PFSK-1 (cell line): Measurements from ENCODE around the gene CTNNA1.

Source experiments
- FOXP2 ChIP-seq: optimal IDR thresholded peaks from 2 replicates; pipeline ENCODE3; 2011; ENCODE audit warnings: borderline replicate concordance, control low read depth, inconsistent platforms; ENCODE audit not compliant: insufficient read depth; ENCODE audit errors: extremely low read length, extremely low read depth
- POLR2AphosphoS5 ChIP-seq: IDR thresholded peaks from 2 replicates; pipeline ENCODE4 v1.6.1; 2012; ENCODE audit warnings: low read depth, mild to moderate bottlenecking, control low read depth, low read length, moderate library complexity
- SIN3A ChIP-seq: IDR thresholded peaks from 2 replicates; pipeline ENCODE4 v1.6.1; 2012; ENCODE audit warnings: mild to moderate bottlenecking, low read length, moderate library complexity, borderline replicate concordance; ENCODE audit not compliant: insufficient read depth
- TAF1 ChIP-seq: IDR thresholded peaks from 2 replicates; pipeline ENCODE4 v1.6.1; 2012; ENCODE audit warnings: low read length, control low read depth, borderline replicate concordance; ENCODE audit not compliant: insufficient read depth
- TF ChIP-seq, protein P1 (sequence below), 2 experiments: IDR thresholded peaks; 2 replicates each; pipeline versions ENCODE4 v1.6.1 to v1.8.0; 2011 to 2012; ENCODE audit warnings: low read depth in 2 of 2, low read length in 2 of 2, control low read depth in 1 of 2, inconsistent platforms in 1 of 2, mild to moderate bottlenecking in 1 of 2, moderate library complexity in 1 of 2; ENCODE audit not compliant: insufficient read depth in 1 of 2

CTNNA1 gene

DNA sequence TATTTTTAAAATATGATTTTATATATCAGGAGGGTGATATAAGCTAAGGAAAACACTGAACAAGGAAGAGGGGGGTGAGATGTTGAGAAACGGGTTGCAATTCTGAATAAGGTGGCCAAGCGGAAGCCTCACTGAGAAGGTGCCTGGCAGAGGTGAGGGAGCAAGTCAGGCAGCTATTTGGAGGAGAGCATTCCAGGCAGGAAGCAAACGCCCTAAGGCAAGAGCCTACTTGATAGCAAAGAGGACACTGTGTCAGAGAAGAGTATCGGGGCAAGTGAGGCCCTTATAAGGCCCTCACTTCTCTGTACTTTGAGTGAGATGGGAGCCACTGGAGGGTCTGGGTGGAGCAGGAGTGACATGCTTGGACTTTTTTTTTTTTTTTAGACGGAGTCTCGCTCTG is 8.0 kb upstream of the CTNNA1 start:
- no peak for TF ChIP-seq FOXP2

- no peak for TF ChIP-seq POLR2AphosphoS5
- TF ChIP-seq FOXP2: no peak
- no peak for TF ChIP-seq SIN3A
- TF ChIP-seq, protein P1, sequence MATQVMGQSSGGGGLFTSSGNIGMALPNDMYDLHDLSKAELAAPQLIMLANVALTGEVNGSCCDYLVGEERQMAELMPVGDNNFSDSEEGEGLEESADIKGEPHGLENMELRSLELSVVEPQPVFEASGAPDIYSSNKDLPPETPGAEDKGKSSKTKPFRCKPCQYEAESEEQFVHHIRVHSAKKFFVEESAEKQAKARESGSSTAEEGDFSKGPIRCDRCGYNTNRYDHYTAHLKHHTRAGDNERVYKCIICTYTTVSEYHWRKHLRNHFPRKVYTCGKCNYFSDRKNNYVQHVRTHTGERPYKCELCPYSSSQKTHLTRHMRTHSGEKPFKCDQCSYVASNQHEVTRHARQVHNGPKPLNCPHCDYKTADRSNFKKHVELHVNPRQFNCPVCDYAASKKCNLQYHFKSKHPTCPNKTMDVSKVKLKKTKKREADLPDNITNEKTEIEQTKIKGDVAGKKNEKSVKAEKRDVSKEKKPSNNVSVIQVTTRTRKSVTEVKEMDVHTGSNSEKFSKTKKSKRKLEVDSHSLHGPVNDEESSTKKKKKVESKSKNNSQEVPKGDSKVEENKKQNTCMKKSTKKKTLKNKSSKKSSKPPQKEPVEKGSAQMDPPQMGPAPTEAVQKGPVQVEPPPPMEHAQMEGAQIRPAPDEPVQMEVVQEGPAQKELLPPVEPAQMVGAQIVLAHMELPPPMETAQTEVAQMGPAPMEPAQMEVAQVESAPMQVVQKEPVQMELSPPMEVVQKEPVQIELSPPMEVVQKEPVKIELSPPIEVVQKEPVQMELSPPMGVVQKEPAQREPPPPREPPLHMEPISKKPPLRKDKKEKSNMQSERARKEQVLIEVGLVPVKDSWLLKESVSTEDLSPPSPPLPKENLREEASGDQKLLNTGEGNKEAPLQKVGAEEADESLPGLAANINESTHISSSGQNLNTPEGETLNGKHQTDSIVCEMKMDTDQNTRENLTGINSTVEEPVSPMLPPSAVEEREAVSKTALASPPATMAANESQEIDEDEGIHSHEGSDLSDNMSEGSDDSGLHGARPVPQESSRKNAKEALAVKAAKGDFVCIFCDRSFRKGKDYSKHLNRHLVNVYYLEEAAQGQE (IDR thresholded peaks at IDR 0.05; ENCODE audit: insufficient read depth in 1 of 2, low read depth in 2 of 2, low read length in 2 of 2): no peak
- TF ChIP-seq TAF1: no peak
These were observed 4.6 kb upstream of the CTNNA1 start for GRCh38 chr5:138748630-138749081.

- no peak for TF ChIP-seq FOXP2
- no peak for TF ChIP-seq POLR2AphosphoS5
- TF ChIP-seq SIN3A: no peak
- TF ChIP-seq, protein P1 (IDR thresholded peaks at IDR 0.05; ENCODE audit: insufficient read depth in 1 of 2, low read depth in 2 of 2, low read length in 2 of 2): no peak
- no peak for TF ChIP-seq TAF1
These were observed 779 bp upstream of the CTNNA1 start for GRCh38 chr5:138752341-138752950.

DNA sequence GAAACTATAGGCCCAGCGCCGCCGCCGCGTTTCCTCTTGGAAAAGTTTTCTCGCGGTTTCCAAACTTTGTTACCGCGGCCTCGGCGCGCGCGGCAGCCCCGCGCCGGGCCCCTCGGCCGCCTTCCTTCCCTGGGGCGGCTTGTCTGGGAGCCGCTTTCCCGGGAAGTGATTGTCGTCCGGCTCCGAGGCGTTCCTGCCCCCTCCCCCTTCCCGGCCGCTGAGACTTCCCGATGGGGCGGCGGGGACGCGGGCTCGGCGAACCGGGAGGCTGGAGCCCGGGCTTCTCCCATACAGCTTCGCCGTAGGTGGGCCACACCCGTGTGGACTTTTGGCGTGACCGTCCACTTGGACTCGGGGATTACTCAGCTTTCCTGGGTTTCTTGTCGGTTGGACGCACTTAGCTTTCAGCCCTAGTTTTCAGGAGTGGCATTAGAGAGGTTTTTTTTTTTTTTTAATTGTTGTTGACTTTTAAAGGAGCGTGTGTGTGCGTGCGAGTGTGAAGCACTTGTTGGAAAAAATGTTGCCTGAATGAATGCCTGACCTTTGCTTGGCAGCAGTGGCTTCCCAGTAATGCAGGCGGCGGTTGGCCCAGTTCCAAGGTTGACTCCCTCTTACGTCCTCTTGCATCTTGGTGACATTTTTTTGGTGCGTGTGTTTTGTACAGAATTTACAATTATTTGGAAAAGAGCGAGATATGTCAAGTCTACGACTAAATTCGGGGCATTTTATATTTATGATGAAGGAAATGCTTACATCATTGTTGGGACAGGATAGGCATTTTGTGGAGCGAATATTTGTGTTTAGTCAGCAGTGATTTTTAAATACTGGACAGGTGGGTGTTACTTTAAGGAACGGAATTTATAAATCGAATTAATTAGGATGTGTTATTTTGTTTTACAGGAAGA is 821 bp downstream of the CTNNA1 start:
- TF ChIP-seq TAF1: no peak
- no peak for TF ChIP-seq SIN3A
- TF ChIP-seq, protein P1 (IDR thresholded peaks at IDR 0.05; ENCODE audit: insufficient read depth in 1 of 2, low read depth in 2 of 2, low read length in 2 of 2): 0 out of 4 replicates have a peak, but pooled peaks of 1 of the 2 experiments have one; percentile 15
- no peak for TF ChIP-seq POLR2AphosphoS5
- TF ChIP-seq FOXP2: no peak

GRCh38 chr5:138754699-138755057 is 1.5 kb downstream of the CTNNA1 start:
- TF ChIP-seq FOXP2: no peak
- TF ChIP-seq, protein P1 (IDR thresholded peaks at IDR 0.05; ENCODE audit: insufficient read depth in 1 of 2, low read depth in 2 of 2, low read length in 2 of 2): 0 out of 4 replicates have a peak, but pooled peaks of 1 of the 2 experiments have one; percentile 7
